ENCODE results near the gene TIGD3. TPM values are rescaled to one million over a fixed set of nuclear protein-coding genes. Genes with fewer than 3 reads are reported as not detected.

TIGD3 gene
- total and polyA plus RNA-seq, 12 donors: 0.11 to 0.87 (median 0.33) TPM; not detected in 2

DNA sequence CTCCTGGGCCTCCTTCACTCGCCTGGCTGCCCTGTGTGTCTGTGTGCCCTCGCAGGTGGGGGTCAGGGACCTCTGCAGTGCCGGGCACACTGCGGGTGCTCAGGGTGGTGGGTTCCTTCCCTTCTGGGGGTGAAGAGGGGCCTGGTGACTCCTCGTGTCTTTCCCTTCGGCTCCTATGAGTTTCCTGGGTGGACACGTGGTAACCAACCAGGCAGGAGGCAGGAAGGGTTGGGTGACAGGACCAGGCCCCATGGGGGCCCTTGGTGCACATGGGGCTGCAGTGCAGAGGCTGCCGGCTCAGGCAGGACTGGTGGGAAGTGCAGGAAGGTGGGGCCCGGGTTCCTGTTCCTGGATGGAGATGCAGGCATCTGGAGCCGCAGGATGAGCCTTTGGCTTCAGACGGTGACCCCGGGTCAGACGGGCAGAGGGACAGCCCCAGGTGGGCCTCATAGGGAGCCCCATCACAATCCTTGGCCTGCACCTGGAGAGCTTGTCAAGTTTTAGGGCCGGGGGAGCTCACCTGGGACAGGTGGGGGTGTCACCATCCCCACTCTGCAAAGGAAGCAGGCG lies 41.5 kb downstream of the TIGD3 start:
- TF ChIP-seq, protein P1, sequence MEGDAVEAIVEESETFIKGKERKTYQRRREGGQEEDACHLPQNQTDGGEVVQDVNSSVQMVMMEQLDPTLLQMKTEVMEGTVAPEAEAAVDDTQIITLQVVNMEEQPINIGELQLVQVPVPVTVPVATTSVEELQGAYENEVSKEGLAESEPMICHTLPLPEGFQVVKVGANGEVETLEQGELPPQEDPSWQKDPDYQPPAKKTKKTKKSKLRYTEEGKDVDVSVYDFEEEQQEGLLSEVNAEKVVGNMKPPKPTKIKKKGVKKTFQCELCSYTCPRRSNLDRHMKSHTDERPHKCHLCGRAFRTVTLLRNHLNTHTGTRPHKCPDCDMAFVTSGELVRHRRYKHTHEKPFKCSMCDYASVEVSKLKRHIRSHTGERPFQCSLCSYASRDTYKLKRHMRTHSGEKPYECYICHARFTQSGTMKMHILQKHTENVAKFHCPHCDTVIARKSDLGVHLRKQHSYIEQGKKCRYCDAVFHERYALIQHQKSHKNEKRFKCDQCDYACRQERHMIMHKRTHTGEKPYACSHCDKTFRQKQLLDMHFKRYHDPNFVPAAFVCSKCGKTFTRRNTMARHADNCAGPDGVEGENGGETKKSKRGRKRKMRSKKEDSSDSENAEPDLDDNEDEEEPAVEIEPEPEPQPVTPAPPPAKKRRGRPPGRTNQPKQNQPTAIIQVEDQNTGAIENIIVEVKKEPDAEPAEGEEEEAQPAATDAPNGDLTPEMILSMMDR (IDR thresholded peaks at IDR 0.05): no peak
- Histone ChIP-seq H3K36me3 (peaks cover 0 to 98% (median 57%) of the 10 kb centered on the region in 9 donors), H3K4me3 (no peak overlapping the region), H3K9me3 (no peaks in the 10 kb centered on the region), H3K27ac (no peak overlapping the region), H3K27me3 (no peaks in the 10 kb centered on the region), H3K4me1 (peaks cover 5 to 23% (median 15%) of the 10 kb centered on the region in 9 donors)
- intact Hi-C loops (cut with DNase I): no loop called here
- DNase-seq (no peak), ATAC-seq (no peak)
- WGBS, 2 donors: 83 to 84% methylated on average over 15 of the region's 15 CpGs

DNA sequence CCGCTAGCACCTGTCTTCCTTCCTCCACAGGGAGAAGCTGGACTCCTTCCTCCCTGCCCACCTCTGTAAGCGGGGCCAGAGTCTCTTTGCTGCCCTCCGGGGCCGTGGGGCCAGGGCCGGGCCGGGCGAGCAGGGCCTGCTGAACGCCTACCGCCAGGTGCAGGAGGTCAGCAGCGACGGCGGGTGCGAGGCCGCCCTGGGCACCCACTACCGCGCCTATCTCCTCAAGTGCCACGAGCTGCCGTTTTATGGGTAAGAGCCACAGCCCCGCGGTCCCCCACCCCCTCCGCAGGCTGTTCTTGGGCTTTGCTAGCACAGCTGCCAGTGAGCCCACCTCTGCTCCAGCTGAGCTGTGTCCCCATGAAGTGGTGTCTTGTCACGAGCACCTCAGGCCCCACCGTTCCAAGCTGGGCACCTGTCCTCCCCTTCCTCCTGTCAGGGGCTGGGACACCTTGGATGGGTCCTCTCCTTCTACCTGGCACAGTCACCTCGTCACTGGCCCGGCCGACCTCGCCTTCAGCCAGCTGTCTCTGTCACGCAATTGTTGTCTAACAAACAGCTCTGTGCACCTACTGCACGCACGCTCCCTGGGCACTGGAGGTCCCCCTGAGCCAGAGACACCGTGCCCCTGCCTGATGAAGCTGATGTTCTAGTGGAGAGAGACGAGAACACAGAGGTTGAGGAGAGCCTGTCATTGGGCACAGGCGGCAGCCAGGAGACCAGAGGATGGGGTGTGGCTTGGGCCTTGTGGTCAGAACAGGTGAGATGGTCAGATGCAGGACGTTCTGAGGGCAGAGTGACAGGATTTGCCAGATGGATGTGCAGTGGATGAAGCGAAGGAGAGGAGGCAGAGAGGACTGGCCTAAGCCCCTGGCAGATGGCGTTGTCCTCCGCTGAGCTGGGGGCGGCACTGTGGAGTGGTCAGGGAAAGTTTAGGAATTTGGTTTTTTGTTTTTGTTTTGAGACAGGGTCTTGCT lies 42.5 kb downstream of the TIGD3 start:
- Histone ChIP-seq H3K4me3 (no peak overlapping the region), H3K9me3 (no peaks in the 10 kb centered on the region), H3K27ac (no peak overlapping the region), H3K36me3 (peaks cover 0 to 95% (median 60%) of the 10 kb centered on the region in 9 donors), H3K27me3 (no peaks in the 10 kb centered on the region), H3K4me1 (peaks cover 0 to 13% (median 5%) of the 10 kb centered on the region in 9 donors)
- WGBS, 2 donors: 93 to 95% methylated on average over 36 to 38 of the region's 38 CpGs
- DNase-seq (no peak), ATAC-seq (no peak)
- TF ChIP-seq, protein P1 (IDR thresholded peaks at IDR 0.05): no peak
- intact Hi-C loops (cut with DNase I): no loop called here

DNA sequence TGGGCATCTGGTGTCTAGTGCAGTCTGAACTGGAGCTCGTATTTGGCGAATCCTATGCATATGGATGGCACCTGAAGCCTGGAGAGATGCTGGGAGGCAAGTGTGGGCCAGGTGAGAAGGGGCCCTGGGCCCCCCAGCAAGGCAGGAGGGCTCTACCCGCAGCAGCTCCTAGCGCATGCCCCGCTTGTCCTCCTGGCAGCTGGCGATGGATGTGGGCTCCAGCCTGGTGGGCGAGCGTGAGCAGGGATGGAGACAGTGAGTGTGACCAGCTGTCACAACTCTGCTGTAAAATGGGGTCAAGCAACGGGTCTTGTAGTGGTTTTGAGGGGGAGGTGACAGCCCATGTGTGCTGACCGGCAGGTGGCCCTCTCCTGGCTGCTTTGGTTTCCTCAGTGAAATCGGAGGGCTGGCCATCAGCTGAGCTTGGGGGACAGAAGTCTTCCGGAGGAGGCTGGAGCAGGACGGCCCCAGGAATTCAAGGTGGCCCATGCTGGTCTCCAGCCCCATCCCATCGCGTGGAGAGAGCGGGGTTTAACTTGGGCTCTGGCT lies 43.9 kb downstream of the TIGD3 start:
- 87 to 89% methylated on average over 16 of the region's 16 CpGs for WGBS, 2 donors
- H3K36me3 ChIP-seq: peaks cover 0 to 96% (median 65%) of the 10 kb centered on the region in 9 donors
- TF ChIP-seq, protein P1 (IDR thresholded peaks at IDR 0.05): no peak

DNA sequence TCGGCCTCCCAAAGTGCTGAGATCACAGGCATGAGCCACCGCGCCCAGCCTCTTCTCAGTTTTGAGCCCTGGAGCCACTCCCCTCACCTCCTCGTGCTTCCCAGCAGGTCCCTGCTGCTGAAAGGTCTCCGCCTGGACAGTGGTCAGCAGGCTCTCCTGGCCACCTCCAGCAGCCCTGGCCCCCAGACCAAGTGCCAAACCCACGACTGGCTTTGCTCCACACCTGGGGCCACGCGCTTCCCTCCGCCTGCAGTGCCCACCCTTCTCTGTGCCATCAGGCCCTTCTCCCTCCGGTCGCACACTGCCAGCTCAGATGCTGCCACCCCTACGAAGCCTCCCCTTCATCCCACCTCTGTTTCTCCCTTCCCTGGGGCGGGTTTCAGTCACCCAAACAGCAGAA lies 44.7 kb downstream of the TIGD3 start:
- H3K27me3 ChIP-seq: no peaks in the 10 kb centered on the region
- ATAC-seq: no peak
- TF ChIP-seq, protein P1 (IDR thresholded peaks at IDR 0.05): no peak
- H3K4me1 ChIP-seq: peaks cover 5 to 11% (median 10%) of the 10 kb centered on the region in 9 donors
- intact Hi-C loops (cut with DNase I): no loop called here
- no peak overlapping the region for H3K27ac ChIP-seq
- 91 to 97% methylated on average over 13 of the region's 13 CpGs for WGBS, 2 donors
- no peak for DNase-seq
- H3K9me3 ChIP-seq: no peaks in the 10 kb centered on the region
- H3K36me3 ChIP-seq: peaks cover 0 to 95% (median 60%) of the 10 kb centered on the region in 9 donors
- no peak overlapping the region for H3K4me3 ChIP-seq

More for the DNA sequence above, 43.9 kb downstream of the TIGD3 start:
- Histone ChIP-seq H3K27ac (no peak overlapping the region), H3K4me1 (peaks cover 0 to 3% (median 2%) of the 10 kb centered on the region in 9 donors), H3K27me3 (no peaks in the 10 kb centered on the region), H3K4me3 (no peak overlapping the region), H3K9me3 (no peaks in the 10 kb centered on the region)
- DNase-seq (no peak), ATAC-seq (no peak)
- intact Hi-C loops (cut with DNase I): no loop called here
